ENCODE results near the gene TSPAN3.

TSPAN3 gene

GRCh38 chr15:77070495-77071304 lies at the start of gene TSPAN3:
Gene TSPAN3 (minus strand): TSS chr15:77071109. CDS start chr15:77070954, 155 bp downstream.
- ChIA-PET CTCF (no interaction called here), POLR2A (interaction anchor here (0.6 to 0.7 kb wide), 3 partner anchors 32 to 458 kb away, joined by 3 read pairs; no protein-coding TSS in a partner anchor)
- no peak for TF ChIP-seq CTCF (IDR thresholded peaks at IDR 0.05; ENCODE audit: insufficient read depth, low read length, missing control alignments)
- peak within 1 kb of the TSS; percentile 72 for H3K4me3 ChIP-seq (ENCODE audit: low read depth, low read length)
- no peak for DNase-seq (ENCODE audit: low read depth, low spot score)

DNA sequence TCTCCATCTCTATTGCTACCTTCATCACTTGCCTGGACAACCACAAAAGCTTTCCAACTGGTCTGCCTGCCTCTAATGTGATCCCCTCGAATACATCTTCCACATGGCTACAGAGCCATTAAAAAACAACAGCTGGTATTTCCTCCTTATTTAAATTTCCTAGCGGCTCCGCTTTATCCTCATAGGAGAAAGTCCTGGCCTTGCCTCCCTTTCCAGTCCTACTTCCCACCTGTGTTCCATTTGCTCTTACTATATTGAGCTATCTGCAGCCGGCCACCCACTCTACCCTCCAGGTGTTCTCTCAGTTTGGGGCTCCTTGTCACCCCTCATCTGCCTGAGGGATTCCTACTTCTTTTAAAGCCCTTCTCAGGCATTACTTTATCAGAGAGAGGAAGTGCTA lies 49.7 kb upstream of the TSPAN3 start:
- ChIA-PET POLR2A (no interaction called here), CTCF (interaction anchor here (0.9 to 6.6 kb wide), 11 partner anchors 11 to 514 kb away, joined by 3 to 137 read pairs (median 4); no protein-coding TSS in a partner anchor)
- no peak for DNase-seq (ENCODE audit: low read depth, low spot score)
- H3K4me3 ChIP-seq (ENCODE audit: low read depth, low read length), result no peak overlapping the region
- no peak for TF ChIP-seq CTCF (IDR thresholded peaks at IDR 0.05; ENCODE audit: insufficient read depth, low read length, missing control alignments)

DNA sequence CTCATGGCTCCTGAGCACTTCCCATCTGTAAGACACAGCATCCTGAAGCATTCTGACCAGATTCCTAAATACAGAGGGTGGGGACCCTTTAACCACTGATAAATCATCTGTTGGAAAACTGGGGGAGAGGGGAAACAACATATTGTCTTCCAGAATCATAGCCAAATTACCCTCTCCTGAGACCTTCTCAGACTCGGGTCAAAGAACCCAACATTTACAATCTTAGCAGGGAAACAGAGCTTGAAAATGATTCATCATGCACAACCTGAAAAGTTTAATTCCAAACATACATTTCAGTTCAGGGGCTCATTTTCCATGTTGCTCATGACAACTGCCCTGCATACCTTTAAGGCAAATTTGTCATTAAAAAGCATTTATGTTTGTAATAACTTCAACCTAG lies 48.5 kb upstream of the TSPAN3 start:
- ChIA-PET CTCF (interaction anchor here (0.7 to 6.6 kb wide), 51 partner anchors 7 to 516 kb away, joined by 3 to 137 read pairs (median 4); partner anchors contain the start of gene LINGO1), POLR2A (interaction anchor here (1.4 kb wide), 1 partner anchor 26 kb away, joined by 6 read pairs; no protein-coding TSS in a partner anchor)
- no peak for DNase-seq (ENCODE audit: low read depth, low spot score)
- no peak for TF ChIP-seq CTCF (IDR thresholded peaks at IDR 0.05; ENCODE audit: insufficient read depth, low read length, missing control alignments)
- no peak overlapping the region for H3K4me3 ChIP-seq (ENCODE audit: low read depth, low read length)

- ChIA-PET POLR2A (interaction anchor here (0.5 to 1.4 kb wide), 2 partner anchors 26 to 63 kb away, joined by 3 to 6 read pairs; no protein-coding TSS in a partner anchor), CTCF (interaction anchor here (0.7 to 6.6 kb wide), 58 partner anchors 8 to 703 kb away, joined by 3 to 137 read pairs (median 4); partner anchors contain the start of genes HMG20A and LINGO1)
- no peak overlapping the region for H3K4me3 ChIP-seq (ENCODE audit: low read depth, low read length)
- TF ChIP-seq CTCF (IDR thresholded peaks at IDR 0.05; ENCODE audit: insufficient read depth, low read length, missing control alignments), result peak; percentile 56
- DNase-seq (ENCODE audit: low read depth, low spot score), result no peak
Observed at GRCh38 chr15:77118882-77119321, 48.0 kb upstream of the TSPAN3 start.

DNA sequence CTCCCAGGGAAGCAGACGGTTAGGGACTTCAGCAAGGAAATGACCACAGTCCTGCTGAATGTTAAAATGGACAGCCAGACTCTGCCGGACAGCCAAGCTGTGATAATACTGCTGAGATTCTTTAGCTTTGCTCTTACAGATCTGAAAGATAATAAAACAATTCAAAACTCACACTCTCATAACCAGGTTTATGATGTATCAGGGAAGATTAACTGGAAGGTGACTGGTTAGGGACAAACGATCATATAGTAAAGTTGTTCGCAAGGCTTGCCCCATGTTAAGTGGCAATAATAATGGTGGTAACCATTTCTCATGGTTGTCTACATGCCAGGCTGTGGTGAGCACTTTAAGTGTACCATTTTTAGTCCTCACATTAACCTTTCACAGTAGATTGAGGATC lies 44.3 kb upstream of the TSPAN3 start:
- no peak for TF ChIP-seq CTCF (IDR thresholded peaks at IDR 0.05; ENCODE audit: insufficient read depth, low read length, missing control alignments)
- CTCF ChIA-PET, result interaction anchor here (0.8 to 4.0 kb wide), 2 partner anchors 9 to 428 kb away, joined by 3 to 21 read pairs; no protein-coding TSS in a partner anchor
- DNase-seq (ENCODE audit: low read depth, low spot score), result no peak
- POLR2A ChIA-PET, result no interaction called here
- H3K4me3 ChIP-seq (ENCODE audit: low read depth, low read length), result no peak overlapping the region
